Activated CD8-positive, alpha-beta memory T cell treated with anti-CD3 and anti-CD28 coated beads for 36 hours (primary cell): Measurements from ENCODE around the gene GPR37L1. TPM values are rescaled to one million over a fixed set of nuclear protein-coding genes. Genes with fewer than 3 reads are reported as not detected.
"Not testable (repeated sequence)": the region's sequence is repeated elsewhere in the genome, so short reads cannot be mapped to it uniquely, and the experiment has no call there.

Source experiments
- CTCF ChIA-PET: fragments of 350-600 bp; sonication (Branson Sonifier 250); formaldehyde crosslinking; loops from one replicate; lab custom pipeline; 2021; ENCODE audit warnings: antibody characterized with exemption; lab: Charles Lee
- POLR2A ChIA-PET: fragments of 350-600 bp; sonication (Branson Sonifier 250); formaldehyde crosslinking; loops from one replicate; lab custom pipeline; 2021; ENCODE audit warnings: antibody characterized with exemption; lab: Charles Lee
- total RNA-seq, 2 experiments: library from RNA; stranded (reverse); gene quantifications; one replicate each; pipeline ENCODE4 v1.2.3, GENCODE V29; 2021

GPR37L1 gene
- total RNA-seq, 2 experiments from 2014 or later, result not detected

DNA sequence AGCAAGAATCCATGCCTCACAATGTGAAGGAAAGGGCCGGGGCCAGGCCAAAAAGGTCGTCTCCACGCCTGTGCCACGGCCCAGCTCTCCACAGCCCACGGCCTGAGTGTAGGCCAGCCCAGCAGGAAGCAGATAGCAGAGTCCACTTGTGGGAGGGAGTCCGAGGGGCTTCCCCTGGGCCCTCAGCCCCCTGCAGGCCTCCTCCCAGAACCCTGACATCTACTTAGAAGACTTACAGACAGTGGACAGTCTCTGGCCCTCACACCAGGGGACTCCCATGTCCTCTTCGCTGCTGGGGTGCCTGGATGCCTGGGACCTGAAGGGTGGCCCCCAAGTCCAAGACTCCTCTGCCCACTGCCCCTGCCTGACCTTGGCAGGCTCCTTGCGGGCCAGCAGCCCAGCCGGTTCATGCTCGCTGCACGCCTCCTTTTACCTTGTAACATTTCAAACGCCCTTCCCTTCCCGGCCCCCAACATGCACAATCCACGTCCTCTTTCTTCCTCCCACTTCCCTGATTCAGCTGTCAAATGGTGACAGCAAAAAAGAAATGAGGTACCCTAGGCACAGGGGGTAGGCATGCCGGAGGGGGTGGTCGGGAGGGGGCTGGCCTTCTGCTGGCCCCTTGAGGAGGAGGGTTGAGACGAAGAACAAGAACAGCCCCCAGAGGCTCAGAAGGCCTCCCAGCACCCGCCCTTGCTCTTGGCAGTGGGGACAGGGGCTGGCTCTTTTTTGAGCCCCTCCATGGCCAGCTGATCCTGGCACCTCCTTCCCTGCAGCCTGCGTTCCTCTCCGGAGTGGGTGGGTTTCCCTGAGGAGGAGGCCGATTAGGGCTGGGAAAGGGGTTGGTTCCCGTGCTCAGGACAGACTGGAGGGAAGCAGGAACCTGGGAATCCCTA lies 38.7 kb downstream of the GPR37L1 start:
- POLR2A ChIA-PET, result interaction anchor here (0.5 to 2.5 kb wide), 5 partner anchors 11 to 881 kb away, joined by 3 to 8 read pairs (median 4); partner anchors contain the start of gene ARL8A

DNA sequence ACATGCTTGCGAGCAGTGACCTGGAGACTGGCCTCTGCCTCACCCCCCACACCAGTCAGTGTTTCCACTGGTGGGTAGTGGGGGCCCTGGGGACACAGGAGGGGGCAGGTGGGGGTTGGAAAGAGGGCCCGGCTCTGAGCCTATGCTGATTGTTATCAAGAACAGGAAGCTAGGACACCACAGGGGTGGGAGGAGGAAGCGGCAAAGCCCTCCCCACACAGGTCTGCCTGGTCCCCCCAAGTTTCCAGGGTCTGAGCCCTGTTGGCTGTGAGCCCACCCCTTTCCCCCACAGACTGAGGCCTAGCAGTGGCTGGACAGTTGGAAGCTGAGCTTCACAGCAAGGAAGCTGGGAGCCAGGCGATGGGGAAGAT lies 39.3 kb downstream of the GPR37L1 start:
- CTCF ChIA-PET, result interaction anchor here (1.4 to 3.7 kb wide), 4 partner anchors 23 to 31 kb away, joined by 4 to 16 read pairs (median 8); partner anchors contain the start of gene LGR6
- POLR2A ChIA-PET, result interaction anchor here (0.6 to 1.8 kb wide), 4 partner anchors 15 to 881 kb away, joined by 3 to 4 read pairs (median 3); no protein-coding TSS in a partner anchor

More for the DNA sequence above, 38.7 kb downstream of the GPR37L1 start:
- CTCF ChIA-PET, result interaction anchor here (1.4 to 3.7 kb wide), 5 partner anchors 15 to 32 kb away, joined by 4 to 20 read pairs (median 9); partner anchors contain the start of gene LGR6

DNA sequence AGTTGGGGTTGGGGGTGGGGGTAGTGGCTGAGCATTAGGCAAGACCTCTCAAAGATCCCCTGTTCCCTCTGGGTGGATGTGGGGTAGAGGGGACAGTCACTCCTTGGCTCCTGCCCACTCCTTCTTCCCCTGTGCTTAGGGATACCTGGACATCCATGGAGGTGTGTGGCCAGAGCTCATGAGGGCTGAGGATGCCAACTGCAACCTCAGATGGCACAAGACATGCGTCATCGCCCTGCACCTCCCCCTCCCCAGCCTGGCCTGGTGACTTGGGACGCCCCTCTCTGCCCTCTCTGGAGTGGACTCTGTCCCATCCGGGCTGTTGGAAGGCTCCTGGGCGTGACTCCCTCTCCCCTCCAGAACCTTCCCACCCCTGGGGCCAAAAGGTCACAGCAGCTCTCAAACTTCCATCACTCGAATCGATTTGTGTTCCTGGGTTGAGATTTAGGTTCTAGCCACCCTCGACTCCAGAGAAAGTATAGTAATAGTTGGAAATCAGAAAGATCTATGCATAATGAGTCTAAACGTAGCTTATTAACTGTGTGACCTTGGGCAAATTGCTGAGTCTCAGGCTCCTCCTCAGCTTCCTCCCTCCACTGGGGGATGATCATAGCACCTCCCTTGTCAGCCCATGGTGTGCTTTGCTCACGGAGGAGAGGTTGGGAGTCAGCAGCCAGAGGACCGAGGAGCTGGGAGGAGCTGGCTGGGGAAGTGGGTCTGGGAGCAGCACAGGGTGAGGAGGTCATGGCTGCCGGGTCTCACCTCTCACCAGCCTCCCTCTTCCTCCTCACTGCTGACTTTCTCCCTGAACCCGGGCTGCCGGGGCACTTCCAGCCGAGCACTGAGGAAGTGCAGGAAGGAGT lies 39.9 kb downstream of the GPR37L1 start:
- CTCF ChIA-PET, result interaction anchor here (0.7 to 3.7 kb wide), 5 partner anchors 14 to 31 kb away, joined by 3 to 16 read pairs (median 7); partner anchors contain the start of gene LGR6

DNA sequence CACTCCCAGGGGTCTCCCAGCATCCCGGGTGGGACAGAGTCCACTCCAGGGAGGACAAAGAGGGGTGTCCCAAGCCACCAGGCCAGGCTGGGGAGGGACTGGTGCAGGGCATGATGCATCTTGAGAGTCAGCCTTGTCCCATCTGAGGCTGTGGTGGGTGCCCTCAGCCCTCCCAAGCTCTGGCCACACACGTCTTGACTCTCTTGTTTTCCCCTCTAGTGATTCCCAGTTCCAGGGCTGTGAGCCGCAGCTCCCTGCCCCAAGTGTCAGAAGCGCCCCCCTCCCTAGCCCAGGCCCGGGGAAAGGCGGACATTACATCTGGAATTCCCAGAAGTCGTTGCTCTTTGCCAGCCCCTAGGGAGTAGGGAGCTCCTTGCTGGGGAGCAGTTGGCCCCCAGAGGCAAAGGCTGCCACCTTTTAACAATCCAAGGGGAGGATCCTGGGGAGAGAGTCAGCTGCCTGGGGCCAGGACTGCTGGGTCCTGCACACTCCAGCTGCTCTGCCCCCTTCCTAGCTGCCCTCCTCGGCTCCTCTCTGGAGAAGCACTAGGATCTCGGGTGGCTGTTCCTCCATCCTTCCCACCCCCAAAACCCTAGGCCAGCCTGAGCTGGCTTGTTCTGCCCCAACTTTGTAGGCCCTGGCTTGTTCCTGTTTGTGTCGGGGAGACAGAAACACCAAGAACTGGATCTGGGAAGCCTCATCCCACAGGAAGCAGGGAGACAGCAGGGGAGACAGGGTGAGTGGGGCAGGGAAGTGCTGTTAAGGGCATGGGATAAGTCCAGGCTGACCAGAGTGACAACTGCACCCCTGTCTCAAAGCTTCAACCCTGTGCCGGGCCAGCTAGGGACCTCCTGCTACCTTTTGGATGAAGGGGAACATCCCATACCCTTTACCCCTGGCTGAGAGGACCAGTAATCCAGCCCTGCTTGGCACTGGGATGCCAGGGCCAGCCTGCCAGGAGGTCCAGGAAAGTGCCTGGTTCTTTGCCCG lies 40.9 kb downstream of the GPR37L1 start:
- ChIA-PET POLR2A (interaction anchor here (0.6 to 1.8 kb wide), 3 partner anchors 14 to 421 kb away, joined by 3 to 11 read pairs (median 4); no protein-coding TSS in a partner anchor), CTCF (interaction anchor here (0.7 to 2.1 kb wide), 3 partner anchors 13 to 28 kb away, joined by 3 to 9 read pairs (median 4); no protein-coding TSS in a partner anchor)

More for the DNA sequence above, 39.9 kb downstream of the GPR37L1 start:
- POLR2A ChIA-PET, result interaction anchor here (0.6 to 1.8 kb wide), 5 partner anchors 16 to 880 kb away, joined by 3 to 4 read pairs (median 3); no protein-coding TSS in a partner anchor

DNA sequence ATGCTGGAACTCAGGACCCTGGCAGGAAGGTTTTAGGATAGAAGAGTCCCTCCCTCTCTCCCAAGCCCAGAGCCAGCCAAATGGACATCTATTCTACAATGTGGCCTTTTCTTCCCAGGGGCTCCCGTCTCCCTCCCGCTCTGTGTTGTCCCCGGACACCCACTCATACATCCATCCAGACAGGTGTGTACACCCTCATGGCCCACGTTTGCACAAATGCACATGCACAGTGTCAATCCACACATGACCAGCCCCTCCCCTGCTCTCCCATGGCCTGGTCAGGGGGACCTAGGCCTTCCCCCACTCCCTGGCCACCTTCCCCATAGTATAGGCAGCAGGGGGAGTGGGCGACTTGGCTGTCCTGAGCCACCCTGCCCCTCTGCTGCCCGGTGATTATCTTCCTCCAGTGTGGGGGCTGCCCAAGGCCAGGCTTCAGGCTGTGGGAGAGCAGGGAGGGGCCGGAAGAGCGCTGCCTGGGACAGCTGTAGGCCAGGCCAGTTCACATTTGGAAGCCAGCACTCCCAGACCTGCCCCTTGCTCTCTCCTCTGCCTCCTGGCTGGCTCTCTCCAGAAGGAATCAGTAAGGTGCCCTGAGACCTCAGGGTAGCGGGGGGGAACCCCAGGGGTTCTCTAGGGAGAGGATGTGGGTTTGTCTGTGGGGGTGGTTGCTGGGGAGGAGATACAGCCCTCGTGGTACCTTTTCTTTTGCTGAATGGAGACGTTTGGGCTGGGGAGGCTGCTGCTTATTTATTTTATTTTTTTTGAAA lies 41.7 kb downstream of the GPR37L1 start:
- CTCF ChIA-PET, result no interaction called here
- POLR2A ChIA-PET, result interaction anchor here (0.6 kb wide), 1 partner anchor 15 kb away, joined by 11 read pairs; no protein-coding TSS in a partner anchor

DNA sequence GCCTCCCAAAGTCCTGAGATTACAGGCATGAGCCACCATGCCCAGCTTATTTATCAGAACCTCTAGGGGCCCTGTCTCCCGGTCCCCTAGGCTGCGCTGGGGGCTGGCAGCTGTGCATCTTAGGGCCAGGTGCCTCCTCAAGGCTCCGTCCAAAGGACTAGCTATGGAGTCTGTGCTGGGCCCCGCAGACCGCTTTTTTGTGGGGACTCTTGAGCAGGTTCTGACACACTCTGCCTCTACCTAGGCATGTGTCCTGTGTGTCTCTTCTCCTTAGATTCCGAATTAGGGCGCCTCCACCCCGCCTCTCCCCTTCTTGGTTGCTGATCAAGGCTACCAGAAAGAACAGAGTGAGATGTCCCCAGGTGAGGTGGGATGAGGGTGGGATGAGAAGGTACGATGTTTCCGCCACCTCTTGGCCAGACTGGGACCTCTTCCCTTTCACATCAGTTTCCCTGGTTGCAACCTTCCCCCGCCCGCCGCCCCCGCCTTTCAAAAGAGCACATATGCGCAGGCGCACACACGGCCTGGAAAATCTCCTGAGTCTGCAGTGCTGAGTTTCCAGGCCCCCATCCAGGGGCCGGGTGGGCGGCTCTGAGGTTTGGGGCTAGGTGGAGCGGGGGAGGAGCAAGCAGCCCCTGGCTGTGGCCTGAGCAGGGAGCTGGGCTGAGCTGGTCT lies 42.7 kb downstream of the GPR37L1 start:
- ChIA-PET POLR2A (no interaction called here), CTCF (interaction anchor here (0.9 to 1.9 kb wide), 3 partner anchors 28 to 148 kb away, joined by 3 to 9 read pairs (median 4); partner anchors contain the start of gene LGR6)

DNA sequence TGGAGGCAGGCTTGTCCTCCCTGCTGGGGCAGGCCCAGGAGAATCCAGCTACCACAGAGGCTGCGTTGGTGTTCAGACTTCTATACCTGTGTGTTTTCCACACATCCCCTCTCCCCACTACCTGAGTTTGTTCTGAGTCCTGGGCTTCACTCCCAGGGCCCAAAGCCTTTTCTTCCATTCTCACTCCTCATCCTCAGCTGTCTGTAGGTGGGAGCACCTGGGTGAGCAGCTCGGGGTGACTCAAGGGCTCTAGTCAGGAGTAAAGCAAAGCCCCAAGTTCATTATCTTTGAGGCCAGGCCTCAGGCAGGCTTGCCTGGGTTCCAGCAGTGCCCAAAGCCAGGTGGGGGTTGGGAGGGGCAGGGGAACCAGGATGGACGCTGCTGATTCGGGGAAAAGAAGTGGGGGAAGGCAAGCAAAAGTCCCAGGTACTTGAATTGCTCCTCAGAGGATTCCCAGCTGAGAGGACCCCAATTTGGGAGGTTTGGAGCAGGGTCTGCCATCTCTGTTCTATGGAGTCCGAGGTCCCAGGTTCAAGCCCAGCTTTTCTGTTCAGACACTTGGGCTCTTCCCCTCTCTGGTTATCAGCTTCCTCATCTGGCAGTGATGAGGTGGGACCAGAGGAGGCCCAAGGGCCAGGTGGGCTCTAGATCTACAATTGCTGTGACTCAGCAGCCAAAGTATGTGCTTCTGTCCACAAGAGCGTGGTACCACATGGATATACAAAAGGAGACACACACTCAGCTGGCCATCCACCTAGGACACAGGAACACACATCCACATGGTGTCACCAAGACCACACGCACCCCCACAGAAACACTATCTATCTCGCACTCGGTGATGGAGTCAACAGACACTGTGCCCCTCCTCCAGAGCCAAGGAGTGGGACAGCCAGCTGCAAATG lies 43.5 kb downstream of the GPR37L1 start:
- ChIA-PET POLR2A (no interaction called here), CTCF (interaction anchor here (0.9 to 1.9 kb wide), 4 partner anchors 19 to 147 kb away, joined by 3 to 9 read pairs (median 4); partner anchors contain the start of gene LGR6)

DNA sequence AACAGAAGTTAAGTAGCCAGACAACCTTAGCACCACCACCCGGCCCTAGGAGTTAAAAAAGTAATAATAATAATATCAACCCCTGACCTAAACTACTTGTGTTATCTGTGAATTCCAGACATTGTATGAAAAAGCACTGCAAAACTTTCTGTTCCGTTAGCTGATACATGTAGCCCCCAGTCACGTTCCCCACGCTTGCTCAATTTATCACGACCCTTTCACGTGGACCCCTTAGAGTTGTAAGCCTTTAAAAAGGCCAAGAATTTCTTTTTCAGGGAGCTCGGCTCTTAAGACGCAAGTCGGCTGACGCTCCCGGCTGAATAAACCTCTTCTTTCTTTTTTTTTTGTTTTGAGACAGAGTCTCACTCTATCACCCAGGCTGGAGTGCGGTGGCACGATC lies 44.3 kb downstream of the GPR37L1 start:
- POLR2A ChIA-PET, result not testable (repeated sequence)
- CTCF ChIA-PET, result interaction anchor here (1.7 to 1.9 kb wide), 2 partner anchors 19 to 26 kb away, joined by 4 to 9 read pairs; partner anchors contain the start of gene LGR6

DNA sequence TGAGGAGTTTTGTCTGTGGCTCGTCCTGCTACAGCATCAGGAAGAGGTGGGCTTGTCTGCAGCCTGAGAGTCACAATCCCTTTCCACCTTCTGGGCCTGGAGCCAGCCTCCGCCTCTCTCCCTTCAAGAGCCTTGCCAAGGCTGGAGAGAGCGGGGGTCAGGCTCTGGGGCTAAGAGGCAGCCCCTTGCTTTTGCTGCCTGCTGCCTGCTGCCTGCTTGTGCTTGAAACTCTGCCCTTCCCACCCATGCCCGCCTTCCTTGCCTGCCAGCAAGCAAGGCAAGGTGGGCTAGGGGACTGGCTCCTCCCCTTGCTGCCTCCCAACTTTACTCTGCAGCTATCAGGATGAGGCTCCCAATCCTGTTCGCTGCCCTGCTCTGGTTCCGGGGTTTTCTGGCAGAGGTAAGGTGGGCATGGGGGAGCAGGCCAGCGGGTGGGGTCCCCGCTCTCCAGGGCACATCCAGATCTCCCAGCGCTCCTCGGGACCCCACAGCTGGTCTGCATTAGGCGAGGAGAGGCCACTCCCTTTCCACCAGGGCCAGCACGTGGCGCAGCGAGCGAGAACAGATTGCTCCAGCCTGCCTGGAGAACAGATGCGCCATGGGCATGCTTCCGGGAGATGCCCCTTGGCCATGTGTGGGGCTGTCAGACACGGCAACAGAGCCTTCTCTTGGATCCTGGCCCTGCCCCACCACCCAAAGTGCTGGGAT lies 45.1 kb downstream of the GPR37L1 start:
- ChIA-PET POLR2A (no interaction called here), CTCF (no interaction called here)

DNA sequence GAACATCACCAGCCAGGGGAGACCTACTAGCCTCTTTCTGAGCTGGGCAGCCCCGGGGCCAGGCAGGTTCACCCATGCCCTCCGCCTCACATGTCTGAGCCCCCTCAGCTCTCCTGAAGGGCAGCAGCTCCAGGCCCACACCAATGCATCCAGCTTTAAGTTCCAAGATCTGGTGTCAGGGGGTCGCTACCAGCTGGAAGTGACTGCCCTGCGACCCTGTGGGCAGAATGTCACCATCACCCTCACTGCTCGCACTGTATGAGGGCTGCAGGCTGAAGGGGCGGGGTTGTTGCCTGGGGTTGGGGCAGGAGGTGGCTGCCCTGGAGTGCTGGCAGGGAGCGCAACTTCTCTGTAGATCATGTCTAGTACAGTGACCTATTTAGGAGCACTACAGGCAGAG lies 46.1 kb downstream of the GPR37L1 start:
- CTCF ChIA-PET, result no interaction called here
- POLR2A ChIA-PET, result no interaction called here

DNA sequence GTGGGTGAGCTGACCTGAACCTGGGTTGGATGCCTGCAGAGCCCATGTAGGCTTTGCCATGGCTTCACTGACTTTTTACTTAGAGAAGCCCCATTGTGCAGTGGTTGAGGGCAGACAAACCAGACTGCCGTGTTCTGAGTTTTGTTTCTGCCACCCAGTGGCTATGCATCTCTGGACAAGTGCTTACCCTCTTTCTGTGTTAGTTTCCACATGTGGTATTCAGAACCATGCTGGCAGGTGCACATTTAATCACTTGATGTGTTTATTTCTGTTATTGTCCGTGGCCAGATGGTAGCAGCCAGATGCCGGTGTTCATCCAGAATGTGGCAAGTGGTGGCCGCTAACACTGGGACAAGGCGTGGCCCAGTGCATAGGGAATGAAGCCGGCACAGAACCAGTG lies 48.0 kb downstream of the GPR37L1 start:
- ChIA-PET CTCF (interaction anchor here (0.6 kb wide), 1 partner anchor 22 kb away, joined by 3 read pairs; no protein-coding TSS in a partner anchor), POLR2A (no interaction called here)

DNA sequence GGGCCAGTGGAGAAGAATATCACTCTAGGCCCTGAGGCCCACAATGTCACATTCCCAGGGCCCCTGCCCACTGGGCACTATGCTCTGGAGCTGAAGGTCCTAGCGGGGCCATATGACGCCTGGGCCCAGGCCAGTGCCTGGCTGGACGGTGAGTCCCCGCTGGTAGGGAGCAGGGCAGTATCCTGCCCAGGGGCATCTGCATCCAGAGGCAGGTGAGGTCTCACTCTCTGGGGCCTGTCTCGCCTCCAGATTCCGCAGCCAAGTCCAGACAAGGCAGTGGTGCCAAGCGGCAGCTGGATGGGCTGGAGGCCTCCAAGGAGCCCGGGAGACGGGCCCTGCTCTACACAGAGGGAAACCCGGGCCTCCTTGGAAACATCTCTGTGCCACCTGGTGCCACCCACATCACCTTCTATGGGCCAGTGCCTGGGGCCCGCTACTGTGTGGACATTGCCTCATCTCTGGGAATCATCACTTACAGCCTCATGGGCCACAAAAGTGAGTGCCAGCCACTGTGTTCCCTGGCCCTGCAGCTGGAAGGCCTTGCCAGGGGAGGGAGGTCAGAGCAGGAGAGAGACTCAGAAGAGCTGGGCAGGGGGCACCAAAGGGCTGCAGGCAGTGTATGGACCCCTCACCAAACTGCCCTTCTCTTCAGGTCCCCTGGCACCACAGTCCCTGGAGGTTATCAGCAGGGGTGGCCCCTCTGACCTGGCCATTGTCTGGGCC lies 48.7 kb downstream of the GPR37L1 start:
- POLR2A ChIA-PET, result no interaction called here
- CTCF ChIA-PET, result no interaction called here

DNA sequence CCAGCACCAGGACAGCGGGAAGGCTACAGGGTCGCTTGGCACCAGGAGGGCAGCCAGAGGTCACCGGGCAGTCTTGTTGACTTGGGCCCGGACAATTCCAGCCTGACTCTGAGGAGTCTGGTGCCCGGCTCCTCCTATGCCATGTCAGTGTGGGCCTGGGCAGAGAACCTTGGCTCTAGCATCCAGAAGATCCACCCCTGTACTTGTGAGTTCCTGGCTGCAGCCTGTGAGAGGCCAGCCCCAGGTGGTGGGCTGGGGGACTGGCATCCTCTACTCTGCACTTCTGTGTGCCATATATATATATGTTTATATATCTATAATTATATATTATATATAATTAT lies 49.3 kb downstream of the GPR37L1 start:
- ChIA-PET CTCF (no interaction called here), POLR2A (no interaction called here)

DNA sequence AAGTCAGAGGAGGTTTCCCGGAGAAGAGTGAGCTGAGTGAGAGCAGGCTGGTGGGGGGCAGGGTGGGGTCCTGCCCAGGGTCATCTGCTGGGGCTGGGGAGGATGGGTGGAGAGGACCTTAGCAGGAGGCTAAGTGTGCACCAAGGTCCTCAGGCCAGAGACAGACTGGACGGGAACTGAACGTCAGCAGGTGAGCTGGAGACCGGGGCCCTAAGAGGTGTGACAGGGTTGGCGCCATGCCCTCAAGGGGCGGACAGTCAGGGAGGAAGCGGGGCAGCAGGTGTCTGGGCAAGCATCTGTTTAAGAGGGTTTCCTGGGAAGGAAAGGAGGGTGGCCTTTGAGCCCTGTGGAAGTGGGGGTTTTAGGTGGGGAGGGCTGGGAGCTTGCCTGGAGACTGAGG lies 51.3 kb downstream of the GPR37L1 start:
- POLR2A ChIA-PET, result no interaction called here

More for the DNA sequence above, 51.3 kb downstream of the GPR37L1 start:
- CTCF ChIA-PET, result interaction anchor here (0.6 to 1.6 kb wide), 2 partner anchors 19 to 34 kb away, joined by 4 to 7 read pairs; partner anchors contain the start of gene LGR6
